ENCODE data around the gene LOXHD1.

DNA sequence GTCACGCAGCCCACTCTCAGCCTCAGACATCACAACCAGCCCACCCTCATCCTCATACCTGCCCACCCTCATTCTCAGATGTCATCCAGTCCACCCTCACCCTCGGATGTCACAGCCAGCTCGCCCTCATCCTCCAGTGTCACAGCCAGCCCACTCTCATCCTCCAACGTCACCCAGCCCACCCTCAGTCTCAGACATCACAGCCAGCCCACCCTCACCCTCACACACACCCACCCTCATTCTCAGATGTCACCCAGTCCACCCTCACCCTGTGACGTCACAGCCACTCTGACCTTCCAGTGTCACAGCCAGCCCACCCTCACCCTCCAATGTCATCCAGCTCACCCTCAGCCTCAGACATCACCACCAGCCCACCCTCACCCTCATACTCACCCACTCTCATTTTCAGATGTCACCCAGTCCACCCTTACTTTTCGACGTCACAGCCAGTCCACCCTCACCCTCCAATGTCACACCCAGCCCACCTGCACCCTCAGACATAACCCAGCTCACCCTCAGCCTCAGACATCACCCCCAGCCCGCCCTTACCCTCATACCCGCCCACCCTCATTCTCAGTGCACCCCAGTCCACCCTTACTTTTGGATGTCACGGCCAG is 100.3 kb downstream of the LOXHD1 start:
- no peak for TF ChIP-seq JUN (CRISPR knock-in tag; IDR thresholded peaks at IDR 0.05)
- TF ChIP-seq, protein P1, sequence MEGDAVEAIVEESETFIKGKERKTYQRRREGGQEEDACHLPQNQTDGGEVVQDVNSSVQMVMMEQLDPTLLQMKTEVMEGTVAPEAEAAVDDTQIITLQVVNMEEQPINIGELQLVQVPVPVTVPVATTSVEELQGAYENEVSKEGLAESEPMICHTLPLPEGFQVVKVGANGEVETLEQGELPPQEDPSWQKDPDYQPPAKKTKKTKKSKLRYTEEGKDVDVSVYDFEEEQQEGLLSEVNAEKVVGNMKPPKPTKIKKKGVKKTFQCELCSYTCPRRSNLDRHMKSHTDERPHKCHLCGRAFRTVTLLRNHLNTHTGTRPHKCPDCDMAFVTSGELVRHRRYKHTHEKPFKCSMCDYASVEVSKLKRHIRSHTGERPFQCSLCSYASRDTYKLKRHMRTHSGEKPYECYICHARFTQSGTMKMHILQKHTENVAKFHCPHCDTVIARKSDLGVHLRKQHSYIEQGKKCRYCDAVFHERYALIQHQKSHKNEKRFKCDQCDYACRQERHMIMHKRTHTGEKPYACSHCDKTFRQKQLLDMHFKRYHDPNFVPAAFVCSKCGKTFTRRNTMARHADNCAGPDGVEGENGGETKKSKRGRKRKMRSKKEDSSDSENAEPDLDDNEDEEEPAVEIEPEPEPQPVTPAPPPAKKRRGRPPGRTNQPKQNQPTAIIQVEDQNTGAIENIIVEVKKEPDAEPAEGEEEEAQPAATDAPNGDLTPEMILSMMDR (IDR thresholded peaks at IDR 0.05), result no peak
- TF ChIP-seq CBFB (CRISPR knock-in tag; IDR thresholded peaks at IDR 0.05; ENCODE audit: low read depth), result no peak
- no peak for TF ChIP-seq GABPB1 (CRISPR knock-in tag; IDR thresholded peaks at IDR 0.05)
- TF ChIP-seq ARID4B (CRISPR knock-in tag; IDR thresholded peaks at IDR 0.05; ENCODE audit: borderline replicate concordance), result no peak
- TF ChIP-seq, protein P2, sequence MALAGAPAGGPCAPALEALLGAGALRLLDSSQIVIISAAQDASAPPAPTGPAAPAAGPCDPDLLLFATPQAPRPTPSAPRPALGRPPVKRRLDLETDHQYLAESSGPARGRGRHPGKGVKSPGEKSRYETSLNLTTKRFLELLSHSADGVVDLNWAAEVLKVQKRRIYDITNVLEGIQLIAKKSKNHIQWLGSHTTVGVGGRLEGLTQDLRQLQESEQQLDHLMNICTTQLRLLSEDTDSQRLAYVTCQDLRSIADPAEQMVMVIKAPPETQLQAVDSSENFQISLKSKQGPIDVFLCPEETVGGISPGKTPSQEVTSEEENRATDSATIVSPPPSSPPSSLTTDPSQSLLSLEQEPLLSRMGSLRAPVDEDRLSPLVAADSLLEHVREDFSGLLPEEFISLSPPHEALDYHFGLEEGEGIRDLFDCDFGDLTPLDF (CRISPR knock-in tag; IDR thresholded peaks at IDR 0.05), result no peak
- no peak for TF ChIP-seq FOXK1 (CRISPR knock-in tag; IDR thresholded peaks at IDR 0.05)
- TF ChIP-seq EMX1 (CRISPR knock-in tag; IDR thresholded peaks at IDR 0.05), result no peak
- TF ChIP-seq NR3C1 (CRISPR knock-in tag; conservative IDR thresholded peaks at IDR 0.05; ENCODE audit: low read depth), result no peak
- TF ChIP-seq, protein P3, sequence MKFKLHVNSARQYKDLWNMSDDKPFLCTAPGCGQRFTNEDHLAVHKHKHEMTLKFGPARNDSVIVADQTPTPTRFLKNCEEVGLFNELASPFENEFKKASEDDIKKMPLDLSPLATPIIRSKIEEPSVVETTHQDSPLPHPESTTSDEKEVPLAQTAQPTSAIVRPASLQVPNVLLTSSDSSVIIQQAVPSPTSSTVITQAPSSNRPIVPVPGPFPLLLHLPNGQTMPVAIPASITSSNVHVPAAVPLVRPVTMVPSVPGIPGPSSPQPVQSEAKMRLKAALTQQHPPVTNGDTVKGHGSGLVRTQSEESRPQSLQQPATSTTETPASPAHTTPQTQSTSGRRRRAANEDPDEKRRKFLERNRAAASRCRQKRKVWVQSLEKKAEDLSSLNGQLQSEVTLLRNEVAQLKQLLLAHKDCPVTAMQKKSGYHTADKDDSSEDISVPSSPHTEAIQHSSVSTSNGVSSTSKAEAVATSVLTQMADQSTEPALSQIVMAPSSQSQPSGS (CRISPR knock-in tag; IDR thresholded peaks at IDR 0.05; ENCODE audit: borderline replicate concordance, low read depth), result no peak
- TF ChIP-seq, protein P4, sequence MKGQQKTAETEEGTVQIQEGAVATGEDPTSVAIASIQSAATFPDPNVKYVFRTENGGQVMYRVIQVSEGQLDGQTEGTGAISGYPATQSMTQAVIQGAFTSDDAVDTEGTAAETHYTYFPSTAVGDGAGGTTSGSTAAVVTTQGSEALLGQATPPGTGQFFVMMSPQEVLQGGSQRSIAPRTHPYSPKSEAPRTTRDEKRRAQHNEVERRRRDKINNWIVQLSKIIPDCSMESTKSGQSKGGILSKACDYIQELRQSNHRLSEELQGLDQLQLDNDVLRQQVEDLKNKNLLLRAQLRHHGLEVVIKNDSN (CRISPR knock-in tag; IDR thresholded peaks at IDR 0.05), result no peak
- no peak for TF ChIP-seq PREB (CRISPR knock-in tag; IDR thresholded peaks at IDR 0.05; ENCODE audit: borderline replicate concordance)
